H1 (cell line): ENCODE measurements around the gene CCDC197. TPM values are rescaled to one million over a fixed set of nuclear protein-coding genes. Genes with fewer than 3 reads are reported as not detected.

Experiments used
- RBBP5 ChIP-seq: IDR thresholded peaks from 2 replicates; pipeline ENCODE4 v1.7.1; 2012; ENCODE audit warnings: low read depth, mild to moderate bottlenecking, inconsistent platforms, low read length, moderate library complexity, borderline replicate concordance
- polyA plus RNA-seq, 7 experiments: library from polyadenylated mRNA; depleted of rRNA in 3 of 7; stranded (reverse) in 5 of 7; unstranded in 2 of 7; fragments of >200 nt in 5 of 7; fragments of 200-250 nt in 2 of 7; gene quantifications; 1 replicate in 5 of 7; 2 replicates in 1 of 7; 4 replicates in 1 of 7; pipeline versions ENCODE4 v1.2.1 to v1.2.3, GENCODE V29; 2011 to 2013; ENCODE audit warnings: missing spikeins in 2 of 7, mixed read lengths in 2 of 7
- total RNA-seq: library from RNA; stranded (reverse); fragmentation: NEBNext Ultra II Directional; extraction: Animal tissue kit (Norgen Biotek cat#: 25700); gene quantifications from 2 replicates; pipeline ENCODE4 v1.2.1, GENCODE V29; 2021
- TF ChIP-seq, protein P1 (sequence below): IDR thresholded peaks from 2 replicates; pipeline ENCODE4 v1.6.1; 2011; ENCODE audit warnings: low read length, improper control_type of control experiment
- TF ChIP-seq, protein P2 (sequence below): IDR thresholded peaks from 2 replicates; pipeline ENCODE4 v1.6.1; 2012; ENCODE audit warnings: inconsistent platforms

Gene CCDC197
- total and polyA plus RNA-seq, 2 of the 8 experiments (the other 6 are each of a cell fraction or from before 2014, with no cell fraction given) = not detected

DNA sequence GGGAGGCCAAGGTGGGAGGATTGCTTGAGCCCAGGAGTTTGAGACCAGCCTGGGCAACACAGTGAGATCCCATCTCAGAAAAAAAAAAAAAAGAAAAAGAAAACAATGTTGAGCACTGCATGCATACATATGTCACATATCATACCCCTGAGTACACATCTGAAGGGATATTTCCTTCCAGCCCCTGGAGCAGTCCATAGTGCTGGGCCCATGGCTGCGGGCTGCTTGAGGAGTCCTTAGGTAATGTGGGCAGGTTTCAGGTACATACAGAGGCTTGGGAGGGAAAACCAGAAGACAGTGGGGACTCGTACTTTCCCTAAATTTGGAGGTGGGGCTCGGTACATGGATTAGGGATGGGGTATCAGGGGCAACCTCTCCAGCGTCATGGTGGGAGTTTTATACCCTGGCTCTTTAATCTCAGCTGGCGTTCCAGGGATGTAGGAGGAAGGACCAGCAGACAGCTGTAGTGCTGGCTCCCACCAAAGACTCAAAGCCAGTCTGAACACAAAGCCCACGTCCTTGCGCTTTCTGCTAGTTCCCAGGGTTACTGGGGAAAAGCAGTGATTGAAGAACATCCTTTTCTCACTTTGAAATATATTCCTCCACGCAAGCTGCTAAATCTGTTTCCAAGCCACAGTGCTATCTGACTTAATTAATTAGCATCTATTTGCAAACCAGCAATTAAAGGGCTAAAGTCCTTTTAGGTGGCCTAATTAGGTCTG is 34.2 kb downstream of the CCDC197 start (continued):
- no peak for TF ChIP-seq RBBP5
- TF ChIP-seq, protein P1, sequence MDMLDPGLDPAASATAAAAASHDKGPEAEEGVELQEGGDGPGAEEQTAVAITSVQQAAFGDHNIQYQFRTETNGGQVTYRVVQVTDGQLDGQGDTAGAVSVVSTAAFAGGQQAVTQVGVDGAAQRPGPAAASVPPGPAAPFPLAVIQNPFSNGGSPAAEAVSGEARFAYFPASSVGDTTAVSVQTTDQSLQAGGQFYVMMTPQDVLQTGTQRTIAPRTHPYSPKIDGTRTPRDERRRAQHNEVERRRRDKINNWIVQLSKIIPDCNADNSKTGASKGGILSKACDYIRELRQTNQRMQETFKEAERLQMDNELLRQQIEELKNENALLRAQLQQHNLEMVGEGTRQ = no peak
- TF ChIP-seq, protein P2, sequence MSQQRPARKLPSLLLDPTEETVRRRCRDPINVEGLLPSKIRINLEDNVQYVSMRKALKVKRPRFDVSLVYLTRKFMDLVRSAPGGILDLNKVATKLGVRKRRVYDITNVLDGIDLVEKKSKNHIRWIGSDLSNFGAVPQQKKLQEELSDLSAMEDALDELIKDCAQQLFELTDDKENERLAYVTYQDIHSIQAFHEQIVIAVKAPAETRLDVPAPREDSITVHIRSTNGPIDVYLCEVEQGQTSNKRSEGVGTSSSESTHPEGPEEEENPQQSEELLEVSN = no peak
- TF ChIP-seq, all 59 proteins: peak for 0
